CD4-positive, alpha-beta T cell (primary cell): ENCODE data around the gene NEGR1. TPM values are rescaled to one million over a fixed set of nuclear protein-coding genes. Genes with fewer than 3 reads are reported as not detected.

Source experiments
- ATAC-seq: fragments of 200-7000 bp; cut with Tn5 transposase; one replicate; pipeline ENCODE4 v1.10.0; 2022; ENCODE audit warnings: mild to moderate bottlenecking; ENCODE audit not compliant: poor library complexity
- CTCF ChIA-PET: fragments of 350-600 bp; sonication (Branson Sonifier 250); formaldehyde crosslinking; loops from one replicate; lab custom pipeline; 2021; ENCODE audit warnings: antibody characterized with exemption, inconsistent platforms; lab: Charles Lee
- POLR2A ChIA-PET: fragments of 350-600 bp; sonication (Branson Sonifier 250); formaldehyde crosslinking; loops from one replicate; lab custom pipeline; 2021; ENCODE audit warnings: antibody characterized with exemption, inconsistent platforms; lab: Charles Lee
- DNase-seq, 14 experiments: peaks; one replicate each; pipeline ENCODE4 v3.0.0-alpha.2; 2013 to 2020; ENCODE audit warnings: mixed read lengths in 2 of 14
- H3K27ac ChIP-seq, 2 donors: one replicate each; pipeline versions ENCODE4 v1.5.1 to v1.7.0; 2013; ENCODE audit warnings: low read length in 2 of 2, low read depth in 1 of 2, mild to moderate bottlenecking in 1 of 2
- H3K27me3 ChIP-seq, 2 experiments: 1 replicate in 1 of 2; 2 replicates in 1 of 2; pipeline versions ENCODE4 v1.6.1 to v1.7.0; 2013; ENCODE audit warnings: low read length in 2 of 2, control low read depth in 1 of 2, mild to moderate bottlenecking in 1 of 2, moderate library complexity in 1 of 2; ENCODE audit not compliant: insufficient read depth in 2 of 2, control insufficient read depth in 1 of 2
- H3K36me3 ChIP-seq: one replicate; pipeline ENCODE4 v1.6.1; 2013; ENCODE audit warnings: low read length, control low read depth; ENCODE audit not compliant: insufficient read depth
- H3K4me1 ChIP-seq: one replicate; pipeline ENCODE4 v1.6.1; 2013; ENCODE audit warnings: low read length, control low read depth; ENCODE audit not compliant: insufficient read depth
- H3K4me3 ChIP-seq: one replicate; pipeline ENCODE4 v1.5.1; 2013; ENCODE audit warnings: mild to moderate bottlenecking, low read length, moderate library complexity
- H3K9me3 ChIP-seq, 2 experiments: 1 replicate in 1 of 2; 2 replicates in 1 of 2; pipeline versions ENCODE4 v1.6.1 to v1.7.0; 2013; ENCODE audit warnings: low read length in 2 of 2, mild to moderate bottlenecking in 2 of 2, control low read depth in 1 of 2, moderate library complexity in 1 of 2; ENCODE audit not compliant: control insufficient read depth in 1 of 2, insufficient read depth in 1 of 2
- H3K27ac Mint-ChIP-seq: one replicate; pipeline ENCODE4 v1.8.0; 2020; ENCODE audit warnings: mixed read lengths
- H3K27me3 Mint-ChIP-seq: one replicate; pipeline ENCODE4 v1.8.0; 2021; ENCODE audit warnings: mixed read lengths
- H3K36me3 Mint-ChIP-seq: one replicate; pipeline ENCODE4 v1.8.0; 2021; ENCODE audit warnings: low read depth, mixed read lengths
- H3K4me1 Mint-ChIP-seq: one replicate; pipeline ENCODE4 v1.8.0; 2021; ENCODE audit warnings: low read depth, mixed read lengths
- H3K4me3 Mint-ChIP-seq: one replicate; pipeline ENCODE4 v1.8.0; 2020; ENCODE audit warnings: mild to moderate bottlenecking, mixed read lengths
- H3K9me3 Mint-ChIP-seq: one replicate; pipeline ENCODE4 v1.8.0; 2020; ENCODE audit warnings: mixed read lengths
- intact Hi-C, 2 experiments: fragments of 100-400 bp; cut with DNase I in 1 of 2; cut with micrococcal nuclease in 1 of 2; formaldehyde crosslinking; loops; one replicate each; pipeline versions ENCODE4 v1.15.1 to v1.9.0; 2023 to 2025; cut with DNase I, micrococcal nuclease
- total RNA-seq, 174 experiments: library from RNA in 2 of 174; stranded (reverse) in 2 of 174; gene quantifications; one replicate each; pipeline ENCODE4 v1.2.3 and lab custom pipeline; 2021 to 2026
- TF ChIP-seq, protein P1 (sequence below): fragments of 200-600 bp; IDR thresholded peaks from one replicate; pipeline ENCODE4 v1.8.0; 2022; ENCODE audit warnings: antibody characterized with exemption, mild to moderate bottlenecking

NEGR1 gene
- total RNA-seq, 2 experiments from 2014 or later, result 0.03 TPM

DNA sequence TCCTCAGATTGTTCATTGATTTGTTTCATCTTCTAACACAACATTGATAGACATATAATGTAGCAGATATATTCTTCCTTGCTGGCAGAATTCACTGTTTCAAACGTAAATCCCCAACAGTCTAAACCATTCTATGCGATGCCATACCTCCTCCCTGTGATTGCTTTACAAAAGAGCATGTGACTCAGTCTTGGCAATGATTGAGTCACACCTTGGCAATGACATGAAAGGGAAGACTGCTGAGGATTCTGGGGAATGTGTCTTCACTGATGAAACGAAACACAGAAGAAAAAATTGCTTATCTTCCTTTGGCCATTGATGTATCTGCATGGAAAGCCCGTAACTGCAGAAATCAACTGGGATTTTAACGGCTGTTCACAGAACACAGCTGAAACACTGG lies 791.9 kb downstream of the NEGR1 start:
- ATAC-seq (no peak), DNase-seq (no peak)
- no peak overlapping the region for H3K4me3 Mint-ChIP-seq
- no peaks in the 10 kb centered on the region for H3K9me3 ChIP-seq
- H3K4me3 ChIP-seq, result no peak overlapping the region
- H3K9me3 Mint-ChIP-seq, result no peaks in the 10 kb centered on the region
- no peaks in the 10 kb centered on the region for H3K36me3 Mint-ChIP-seq
- no peaks in the 10 kb centered on the region for H3K4me1 Mint-ChIP-seq
- CTCF ChIA-PET, result no interaction called here
- H3K36me3 ChIP-seq, result no peaks in the 10 kb centered on the region
- no peak overlapping the region for H3K27ac Mint-ChIP-seq
- POLR2A ChIA-PET, result no interaction called here
- TF ChIP-seq, protein P1, sequence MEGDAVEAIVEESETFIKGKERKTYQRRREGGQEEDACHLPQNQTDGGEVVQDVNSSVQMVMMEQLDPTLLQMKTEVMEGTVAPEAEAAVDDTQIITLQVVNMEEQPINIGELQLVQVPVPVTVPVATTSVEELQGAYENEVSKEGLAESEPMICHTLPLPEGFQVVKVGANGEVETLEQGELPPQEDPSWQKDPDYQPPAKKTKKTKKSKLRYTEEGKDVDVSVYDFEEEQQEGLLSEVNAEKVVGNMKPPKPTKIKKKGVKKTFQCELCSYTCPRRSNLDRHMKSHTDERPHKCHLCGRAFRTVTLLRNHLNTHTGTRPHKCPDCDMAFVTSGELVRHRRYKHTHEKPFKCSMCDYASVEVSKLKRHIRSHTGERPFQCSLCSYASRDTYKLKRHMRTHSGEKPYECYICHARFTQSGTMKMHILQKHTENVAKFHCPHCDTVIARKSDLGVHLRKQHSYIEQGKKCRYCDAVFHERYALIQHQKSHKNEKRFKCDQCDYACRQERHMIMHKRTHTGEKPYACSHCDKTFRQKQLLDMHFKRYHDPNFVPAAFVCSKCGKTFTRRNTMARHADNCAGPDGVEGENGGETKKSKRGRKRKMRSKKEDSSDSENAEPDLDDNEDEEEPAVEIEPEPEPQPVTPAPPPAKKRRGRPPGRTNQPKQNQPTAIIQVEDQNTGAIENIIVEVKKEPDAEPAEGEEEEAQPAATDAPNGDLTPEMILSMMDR, result no peak
- H3K27me3 Mint-ChIP-seq, result no peaks in the 10 kb centered on the region
- H3K27me3 ChIP-seq, result no peaks in the 10 kb centered on the region
- intact Hi-C loops, result no loop called here
- no peak overlapping the region for H3K27ac ChIP-seq
- H3K4me1 ChIP-seq, result no peaks in the 10 kb centered on the region

DNA sequence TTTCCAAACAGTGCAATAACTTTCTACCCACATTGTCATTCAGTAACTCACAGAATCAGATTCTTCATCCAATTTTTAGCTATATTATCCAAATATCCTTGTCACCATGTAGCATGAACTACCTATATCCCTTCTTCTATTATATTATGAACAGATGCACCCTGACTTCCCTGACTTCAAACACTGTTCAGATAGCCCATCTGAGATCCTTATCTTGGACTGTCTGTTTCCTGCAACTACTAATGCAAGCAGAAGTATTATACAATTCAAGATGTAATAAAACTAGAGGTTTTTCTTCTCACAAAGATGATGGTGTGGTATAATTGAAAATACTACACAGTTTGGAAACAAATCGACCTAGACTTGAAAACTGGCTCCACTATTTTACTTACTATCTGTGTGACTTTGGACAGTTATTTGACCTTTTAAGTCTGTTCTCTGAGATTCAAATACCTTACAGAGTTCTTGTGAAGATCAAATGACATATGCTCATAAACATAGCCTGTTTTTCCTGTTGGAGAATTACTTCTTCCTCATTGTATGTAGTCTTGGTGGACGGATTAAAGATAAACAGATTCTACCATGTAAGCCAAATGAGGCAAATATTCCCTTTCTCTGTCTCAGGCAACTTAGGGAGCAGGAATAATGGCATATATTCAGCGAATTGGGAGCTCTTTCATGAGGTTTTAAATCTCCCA lies 793.6 kb downstream of the NEGR1 start:
- Mint-ChIP-seq H3K27me3 (no peaks in the 10 kb centered on the region), H3K9me3 (no peaks in the 10 kb centered on the region), H3K4me1 (no peaks in the 10 kb centered on the region), H3K27ac (no peak overlapping the region), H3K36me3 (no peaks in the 10 kb centered on the region), H3K4me3 (no peak overlapping the region)
- H3K9me3 ChIP-seq, result no peaks in the 10 kb centered on the region
- POLR2A ChIA-PET, result no interaction called here
- DNase-seq (no peak), ATAC-seq (no peak)
- CTCF ChIA-PET, result no interaction called here
- no peak overlapping the region for H3K4me3 ChIP-seq
- H3K27ac ChIP-seq, result no peak overlapping the region
- TF ChIP-seq, protein P1, result no peak
- no peaks in the 10 kb centered on the region for H3K4me1 ChIP-seq
- H3K27me3 ChIP-seq, result no peaks in the 10 kb centered on the region
- no peaks in the 10 kb centered on the region for H3K36me3 ChIP-seq
- intact Hi-C loops, result no loop called here

GRCh38 chr1:71473331-71473730 lies 809.0 kb downstream of the NEGR1 start:
- H3K4me3 Mint-ChIP-seq, result no peak overlapping the region
- H3K27me3 ChIP-seq, result no peaks in the 10 kb centered on the region
- H3K4me1 ChIP-seq, result no peaks in the 10 kb centered on the region
- DNase-seq (no peak), ATAC-seq (no peak)
- H3K27ac Mint-ChIP-seq, result no peak overlapping the region
- H3K4me1 Mint-ChIP-seq, result no peaks in the 10 kb centered on the region
- H3K36me3 ChIP-seq, result no peaks in the 10 kb centered on the region
- no peaks in the 10 kb centered on the region for H3K9me3 Mint-ChIP-seq
- CTCF ChIA-PET, result no interaction called here
- H3K9me3 ChIP-seq, result no peaks in the 10 kb centered on the region
- no peaks in the 10 kb centered on the region for H3K27me3 Mint-ChIP-seq
- intact Hi-C loops, result no loop called here
- H3K27ac ChIP-seq, result no peak overlapping the region
- no peak overlapping the region for H3K4me3 ChIP-seq
- TF ChIP-seq, protein P1, result no peak
- H3K36me3 Mint-ChIP-seq, result no peaks in the 10 kb centered on the region
- POLR2A ChIA-PET, result no interaction called here
